ENCODE measurements around the gene KIN. TPM values are rescaled to one million over a fixed set of nuclear protein-coding genes. Genes with fewer than 3 reads are reported as not detected.

The KIN gene
- total RNA-seq, 6 experiments from 2014 or later, result 2.3 to 4.3 (median 3.4) TPM

GRCh38 chr10:7811000-7811399 lies 23.2 kb upstream of the KIN start:
- H3K9me3 ChIP-seq, result no peaks in the 10 kb centered on the region
- peaks cover 6 to 19% (median 12%) of the 10 kb centered on the region in 4 donors for H3K36me3 ChIP-seq
- H3K4me3 ChIP-seq, result no peak overlapping the region
- H3K4me1 ChIP-seq, result no peaks in the 10 kb centered on the region
- TF ChIP-seq CTCF (IDR thresholded peaks at IDR 0.05), result no peak
- TF ChIP-seq POLR2A (IDR thresholded peaks at IDR 0.05), result no peak
- H3K27me3 ChIP-seq, result no peaks in the 10 kb centered on the region
- intact Hi-C loops (cut with DNase I), result no loop called here
- no peak for DNase-seq
- WGBS (ENCODE audit: insufficient coverage, low coverage, low lambda C conversion rate, missing lambda C conversion rate), result 90% methylated on average over 5 of the region's 5 CpGs
- no peak overlapping the region for H3K27ac ChIP-seq
- ATAC-seq, result no peak

DNA sequence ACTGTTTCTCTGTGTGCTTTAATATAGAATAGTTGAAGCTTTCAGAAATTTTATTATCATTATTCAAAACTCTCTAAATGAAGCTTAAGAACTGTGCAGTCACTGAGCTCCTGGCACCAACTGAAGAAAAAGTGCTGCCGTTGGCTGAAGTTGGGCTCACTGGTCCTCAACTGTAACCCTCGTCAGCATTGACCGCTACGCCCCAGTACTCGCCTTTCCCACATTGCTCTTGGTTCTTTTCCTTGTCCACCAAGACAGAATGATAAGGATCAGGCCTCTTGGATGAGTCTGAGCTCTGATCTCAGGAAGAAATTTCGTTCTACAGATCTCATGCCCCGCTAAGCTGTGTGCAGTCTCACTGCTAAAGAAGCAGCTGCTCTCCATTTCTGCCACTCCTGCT lies 22.6 kb upstream of the KIN start:
- ATAC-seq, result no peak
- H3K4me1 ChIP-seq, result no peaks in the 10 kb centered on the region
- no peaks in the 10 kb centered on the region for H3K27me3 ChIP-seq

DNA sequence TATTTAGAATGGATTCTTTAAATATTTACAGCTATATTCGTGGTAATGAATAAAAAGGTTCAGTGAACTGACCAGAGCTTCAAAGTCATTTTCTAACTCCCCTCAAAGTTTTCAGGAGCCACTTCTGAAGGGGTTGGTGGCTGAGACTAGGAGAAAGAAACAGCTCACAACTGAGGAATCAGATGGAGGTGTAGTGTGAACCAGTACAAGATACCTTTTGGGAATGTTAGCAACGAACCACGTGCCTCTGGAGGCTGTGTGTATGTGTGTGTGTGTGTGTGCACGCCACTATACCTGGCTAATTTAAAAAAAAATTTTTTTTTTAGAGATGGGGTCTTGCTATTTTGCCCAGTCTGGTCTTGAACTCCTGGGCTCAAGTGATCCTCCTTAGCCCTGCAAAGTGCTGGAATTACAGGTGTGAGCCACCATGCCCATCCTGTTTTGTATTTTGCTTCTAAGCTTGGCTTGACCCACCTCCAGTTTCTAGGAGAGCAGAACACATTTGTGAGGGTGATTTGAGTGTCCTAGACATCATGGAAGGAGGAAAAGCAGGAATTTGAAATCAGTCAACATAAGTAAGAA lies 21.0 kb upstream of the KIN start:
- 70% methylated on average over 3 of the region's 4 CpGs for WGBS (ENCODE audit: insufficient coverage, low coverage, low lambda C conversion rate, missing lambda C conversion rate)
- DNase-seq, result no peak
- H3K36me3 ChIP-seq, result peaks cover 6 to 36% (median 17%) of the 10 kb centered on the region in 4 donors
- no peak for ATAC-seq
- TF ChIP-seq POLR2A (IDR thresholded peaks at IDR 0.05), result no peak
- TF ChIP-seq CTCF (IDR thresholded peaks at IDR 0.05), result no peak
- no peaks in the 10 kb centered on the region for H3K27me3 ChIP-seq
- intact Hi-C loops (cut with DNase I), result no loop called here
- H3K4me1 ChIP-seq, result no peaks in the 10 kb centered on the region
- H3K4me3 ChIP-seq, result no peak overlapping the region
- H3K9me3 ChIP-seq, result no peaks in the 10 kb centered on the region
- H3K27ac ChIP-seq, result no peak overlapping the region

More for the DNA sequence above, 22.6 kb upstream of the KIN start:
- H3K4me3 ChIP-seq, result no peak overlapping the region
- no peak overlapping the region for H3K27ac ChIP-seq
- peaks cover 6 to 22% (median 12%) of the 10 kb centered on the region in 4 donors for H3K36me3 ChIP-seq
- WGBS (ENCODE audit: insufficient coverage, low coverage, low lambda C conversion rate, missing lambda C conversion rate), result 76% methylated on average over 6 of the region's 7 CpGs
- TF ChIP-seq POLR2A (IDR thresholded peaks at IDR 0.05), result no peak
- no peak for TF ChIP-seq CTCF (IDR thresholded peaks at IDR 0.05)
- intact Hi-C loops (cut with DNase I), result no loop called here
- no peak for DNase-seq
- H3K9me3 ChIP-seq, result no peaks in the 10 kb centered on the region

DNA sequence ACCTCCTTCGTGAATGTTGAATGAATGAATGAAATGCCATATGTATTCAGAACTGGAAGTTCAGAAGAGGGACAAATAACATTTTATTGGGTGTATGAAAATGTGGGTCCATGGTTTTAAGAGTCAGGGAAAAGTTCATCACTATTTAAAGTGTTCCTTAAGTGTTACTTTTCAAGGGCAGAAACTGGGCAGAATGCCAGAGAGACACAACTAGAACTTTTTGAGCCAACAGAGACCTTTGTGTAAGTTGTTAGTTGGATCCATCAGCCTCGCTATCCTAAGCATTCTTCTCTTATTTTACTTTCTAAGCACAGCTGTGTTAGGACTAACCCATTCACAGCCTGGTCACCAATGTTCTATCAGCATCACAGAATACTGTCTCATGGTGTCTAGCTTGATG lies 16.9 kb upstream of the KIN start:
- WGBS (ENCODE audit: insufficient coverage, low coverage, low lambda C conversion rate, missing lambda C conversion rate), result 57% methylated on average over 2 of the region's 2 CpGs
- H3K36me3 ChIP-seq, result peaks cover 6 to 75% (median 45%) of the 10 kb centered on the region in 4 donors
- no peaks in the 10 kb centered on the region for H3K27me3 ChIP-seq
- H3K4me3 ChIP-seq, result no peak overlapping the region
- H3K9me3 ChIP-seq, result no peaks in the 10 kb centered on the region
- no peak for DNase-seq
- no peak for ATAC-seq
- H3K27ac ChIP-seq, result no peak overlapping the region
- TF ChIP-seq POLR2A (IDR thresholded peaks at IDR 0.05) (no peak), CTCF (IDR thresholded peaks at IDR 0.05) (no peak)
- H3K4me1 ChIP-seq, result no peaks in the 10 kb centered on the region
- intact Hi-C loops (cut with DNase I), result no loop called here

All from right lobe of liver (tissue), 6 donors.